BLaER1 (cell line): Measurements from ENCODE around the gene GARNL3.

Source experiments
- H3K27ac ChIP-seq: shearing (Covaris generic); formaldehyde crosslinking; 2 replicates; pipeline ENCODE4 v1.8.1; 2022
- H3K27me3 ChIP-seq: shearing (Covaris generic); formaldehyde crosslinking; 2 replicates; pipeline ENCODE4 v1.8.1; 2022
- H3K36me3 ChIP-seq: shearing (Covaris generic); formaldehyde crosslinking; 2 replicates; pipeline ENCODE4 v1.8.1; 2022
- H3K4me1 ChIP-seq: shearing (Covaris generic); formaldehyde crosslinking; 2 replicates; pipeline ENCODE4 v1.8.1; 2022
- H3K4me2 ChIP-seq: shearing (Covaris generic); formaldehyde crosslinking; 2 replicates; pipeline ENCODE4 v1.8.1; 2022
- H3K4me3 ChIP-seq: shearing (Covaris generic); formaldehyde crosslinking; 2 replicates; pipeline ENCODE4 v1.8.1; 2022
- H3K9ac ChIP-seq: shearing (Covaris generic); formaldehyde crosslinking; 2 replicates; pipeline ENCODE4 v1.8.1; 2022
- H3K9me3 ChIP-seq: shearing (Covaris generic); formaldehyde crosslinking; 2 replicates; pipeline ENCODE4 v1.8.1; 2022
- H4K20me1 ChIP-seq: shearing (Covaris generic); formaldehyde crosslinking; 2 replicates; pipeline ENCODE4 v1.8.1; 2022
- Cebpa-rat ChIP-seq: shearing (Covaris generic); IDR thresholded peaks from 2 replicates; pipeline ENCODE4 v1.8.1; 2022

GARNL3 gene

DNA sequence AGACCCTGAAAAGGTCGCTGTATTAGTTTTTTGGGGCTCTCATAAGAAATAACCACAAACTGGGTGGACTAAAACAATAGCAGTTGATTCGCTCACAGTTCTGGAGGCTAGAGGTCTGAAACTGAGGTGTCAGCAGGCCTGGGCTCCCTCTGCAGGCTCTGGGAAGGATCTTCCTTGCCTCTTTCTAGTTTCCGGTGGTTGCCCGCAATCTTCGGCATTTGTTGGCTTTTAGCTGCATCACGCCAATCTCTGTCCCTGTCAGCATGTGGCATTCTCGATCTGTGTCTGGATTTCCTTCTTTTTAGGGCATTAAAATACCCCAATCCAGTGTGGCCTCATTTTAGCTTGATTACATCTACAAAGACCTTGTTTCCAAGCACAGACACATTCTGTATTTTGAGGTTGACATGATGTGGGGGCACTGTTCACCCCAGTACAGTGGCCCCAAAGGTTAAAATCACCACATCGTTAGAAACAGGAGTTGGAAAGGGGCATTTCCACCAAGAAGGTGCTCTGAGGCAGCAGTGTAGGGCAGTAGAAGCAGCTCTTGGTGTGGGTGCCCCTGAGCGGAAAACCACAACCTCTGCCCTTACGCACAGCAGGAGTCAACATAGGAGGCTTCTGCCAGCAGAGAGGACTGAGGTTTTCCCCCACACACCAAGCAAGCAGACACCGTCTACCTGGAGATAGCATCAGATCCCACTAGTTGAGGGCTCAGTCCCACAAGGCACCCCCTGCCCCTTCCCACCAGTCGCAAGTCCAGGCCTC, 173.1 kb downstream of the GARNL3 start:
- no peaks in the 10 kb centered on the region for H3K4me1 ChIP-seq
- H3K4me2 ChIP-seq, result no peak overlapping the region
- no peaks in the 10 kb centered on the region for H3K27me3 ChIP-seq
- H3K27ac ChIP-seq, result no peak overlapping the region
- no peak overlapping the region for H3K9ac ChIP-seq
- TF ChIP-seq Cebpa-rat, result no peak
- H4K20me1 ChIP-seq, result peaks cover 30% of the 10 kb centered on the region
- no peak overlapping the region for H3K4me3 ChIP-seq
- no peaks in the 10 kb centered on the region for H3K9me3 ChIP-seq
- H3K36me3 ChIP-seq, result peaks cover 100% of the 10 kb centered on the region

DNA sequence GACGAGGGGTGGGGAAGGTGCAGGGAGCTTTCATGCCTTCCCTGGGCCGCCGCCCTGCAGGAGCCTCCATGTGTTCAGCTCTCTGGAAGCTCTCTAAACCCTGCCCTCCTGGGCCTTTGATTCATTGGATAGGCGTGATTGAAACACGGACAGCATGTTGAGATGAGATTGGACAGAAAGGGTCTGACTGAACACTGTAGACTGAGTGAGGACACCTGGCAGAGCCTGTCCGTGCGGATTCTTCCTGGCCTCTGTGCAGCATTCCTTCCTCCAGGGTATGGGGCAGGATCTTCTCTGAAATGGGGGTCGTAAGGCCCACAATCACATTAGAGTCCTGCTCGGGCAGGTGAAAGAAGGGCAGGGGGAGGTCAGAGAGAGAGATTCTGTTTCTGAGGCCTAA, 173.8 kb downstream of the GARNL3 start:
- Histone ChIP-seq H3K4me2 (no peak overlapping the region), H3K9me3 (no peaks in the 10 kb centered on the region), H3K9ac (no peak overlapping the region), H3K36me3 (peaks cover 100% of the 10 kb centered on the region), H3K27ac (no peak overlapping the region), H3K4me1 (0 out of 2 replicates have a peak, but pooled peaks cover 4% of the 10 kb centered on the region), H4K20me1 (peaks cover 24% of the 10 kb centered on the region), H3K27me3 (no peaks in the 10 kb centered on the region), H3K4me3 (no peak overlapping the region)
- TF ChIP-seq Cebpa-rat, result no peak
